Natural killer cell (primary cell): Measurements from ENCODE around the gene SMAD7. TPM values are rescaled to one million over a fixed set of nuclear protein-coding genes. Genes with fewer than 3 reads are reported as not detected.
A peak's percentile ranks its signal among the peaks of the same experiment; 100 is the strongest.

Source experiments
- ATAC-seq, 3 donors: fragments of 150-1000 bp in 2 of 3; fragments of 200-7000 bp in 1 of 3; cut with Tn5 transposase; 1 replicate in 1 of 3; 2 replicates in 2 of 3; pipeline ENCODE4 v1.10.0; 2021; ENCODE audit warnings: mild to moderate bottlenecking in 2 of 3, moderate library complexity in 2 of 3
- DNase-seq, 2 donors: peaks; one replicate each; pipeline versions ENCODE4 v3.0.0 to v3.0.0-alpha.2; 2013 to 2021; ENCODE audit warnings: mixed read lengths in 1 of 2
- H3K27ac ChIP-seq: one replicate; pipeline ENCODE4 v1.5.1; 2013; ENCODE audit warnings: mild to moderate bottlenecking, low read length
- H3K27me3 ChIP-seq: one replicate; pipeline ENCODE4 v1.6.1; 2013; ENCODE audit warnings: low read length; ENCODE audit not compliant: control insufficient read depth, insufficient read depth
- H3K36me3 ChIP-seq: one replicate; pipeline ENCODE4 v1.6.1; 2013; ENCODE audit warnings: low read length; ENCODE audit not compliant: control insufficient read depth, insufficient read depth
- H3K4me1 ChIP-seq: one replicate; pipeline ENCODE4 v1.6.1; 2013; ENCODE audit warnings: low read length; ENCODE audit not compliant: control insufficient read depth, insufficient read depth
- H3K4me3 ChIP-seq: one replicate; pipeline ENCODE4 v1.5.1; 2013; ENCODE audit warnings: low read length
- H3K9me3 ChIP-seq: one replicate; pipeline ENCODE4 v1.6.1; 2013; ENCODE audit warnings: low read length; ENCODE audit not compliant: control insufficient read depth, insufficient read depth
- H3K27ac Mint-ChIP-seq, 2 donors: one replicate each; pipeline ENCODE4 v1.8.0; 2022; ENCODE audit warnings: mild to moderate bottlenecking in 2 of 2, mixed read lengths in 2 of 2, moderate library complexity in 1 of 2
- H3K27me3 Mint-ChIP-seq, 2 donors: one replicate each; pipeline ENCODE4 v1.8.0; 2022; ENCODE audit warnings: low read depth in 2 of 2, mixed read lengths in 2 of 2
- H3K36me3 Mint-ChIP-seq: one replicate; pipeline ENCODE4 v1.8.0; 2022; ENCODE audit warnings: mixed read lengths
- H3K4me1 Mint-ChIP-seq, 2 donors: one replicate each; pipeline ENCODE4 v1.8.0; 2022; ENCODE audit warnings: mixed read lengths in 2 of 2
- H3K4me3 Mint-ChIP-seq: one replicate; pipeline ENCODE4 v1.8.0; 2022; ENCODE audit warnings: mild to moderate bottlenecking, moderate library complexity, mixed read lengths
- H3K9me3 Mint-ChIP-seq, 2 donors: one replicate each; pipeline ENCODE4 v1.8.0; 2022; ENCODE audit warnings: mixed read lengths in 2 of 2
- CTCF ChIP-seq: fragments of 200-600 bp; IDR thresholded peaks from one replicate; pipeline ENCODE4 v1.8.0; 2022; ENCODE audit warnings: antibody characterized with exemption
- WGBS: methylation state at CpG from one replicate; pipeline ENCODE4 v1.1.7; 2013; ENCODE audit warnings: missing lambda C conversion rate; ENCODE audit not compliant: insufficient coverage; 5-methylcytosine and 5-hydroxymethylcytosine counted together
- intact Hi-C: fragments of 100-400 bp; cut with micrococcal nuclease; formaldehyde crosslinking; loops from one replicate; pipeline ENCODE4 v1.14.2; 2022
- total RNA-seq, 4 donors: library from RNA; stranded (reverse); fragments of 120-200 nt in 1 of 4; gene quantifications; one replicate each; pipeline versions ENCODE4 v1.2.3 to v1.2.4, GENCODE V29; 2013 to 2022

The SMAD7 gene
- total RNA-seq = 100 to 1,000 TPM; 127 to 204 (median 182) TPM
- 43.0 TPM for total RNA-seq (2013)

- TF ChIP-seq CTCF = no peak
- intact Hi-C loops = loop anchor here (1.0 kb wide), 2 partner anchors 9 to 136 kb away; no protein-coding TSS in a partner anchor
- peaks cover 38% of the 10 kb centered on the region for H3K4me1 ChIP-seq
- no peaks in the 10 kb centered on the region for H3K9me3 ChIP-seq
- Mint-ChIP-seq H3K4me1 (peaks cover 43 to 46% of the 10 kb centered on the region in 2 donors), H3K36me3 (peaks cover 20% of the 10 kb centered on the region), H3K4me3 (peak within 1 kb of the TSS; percentile 100), H3K27me3 (no peaks in the 10 kb centered on the region), H3K9me3 (no peaks in the 10 kb centered on the region), H3K27ac (peak within 1 kb of the TSS; percentile 95 to 99)
- no peaks in the 10 kb centered on the region for H3K27me3 ChIP-seq
- H3K4me3 ChIP-seq = peak within 1 kb of the TSS; percentile 90
- WGBS = under 1% methylated on average over 64 of the region's 71 CpGs
- peaks cover 11% of the 10 kb centered on the region for H3K36me3 ChIP-seq
- ATAC-seq (no peak), DNase-seq (peak in 1 of 2 donors; percentile 55)
- H3K27ac ChIP-seq = peak within 1 kb of the TSS; percentile 81
Measured at GRCh38 chr18:48950536-48951447, at the start of gene SMAD7. Gene SMAD7 (minus strand): TSS chr18:48950965. CDS start chr18:48950424, 541 bp downstream.

GRCh38 chr18:48999569-48999968, 48.8 kb upstream of the SMAD7 start:
- intact Hi-C loops = no loop called here
- Mint-ChIP-seq H3K4me3 (no peak overlapping the region), H3K36me3 (no peaks in the 10 kb centered on the region), H3K4me1 (peaks cover 8 to 16% of the 10 kb centered on the region in 2 donors), H3K27me3 (peaks cover 0 to 8% of the 10 kb centered on the region in 2 donors), H3K27ac (no peak overlapping the region), H3K9me3 (no peaks in the 10 kb centered on the region)
- Histone ChIP-seq H3K27ac (no peak overlapping the region), H3K4me1 (peaks cover 8% of the 10 kb centered on the region), H3K9me3 (no peaks in the 10 kb centered on the region), H3K4me3 (no peak overlapping the region), H3K36me3 (no peaks in the 10 kb centered on the region), H3K27me3 (no peaks in the 10 kb centered on the region)
- no peak for ATAC-seq
- TF ChIP-seq CTCF = no peak
- WGBS = 88% methylated on average over 11 of the region's 11 CpGs
- no peak for DNase-seq

GRCh38 chr18:48997985-48998831, 47.4 kb upstream of the SMAD7 start:
- Mint-ChIP-seq H3K27ac (no peak overlapping the region), H3K4me1 (peaks cover 8 to 13% of the 10 kb centered on the region in 2 donors), H3K4me3 (no peak overlapping the region), H3K27me3 (peaks cover under 1 to 4% of the 10 kb centered on the region in 2 donors), H3K36me3 (no peaks in the 10 kb centered on the region), H3K9me3 (no peaks in the 10 kb centered on the region)
- no peak for TF ChIP-seq CTCF
- intact Hi-C loops = no loop called here
- DNase-seq = no peak
- Histone ChIP-seq H3K27ac (no peak overlapping the region), H3K4me1 (peaks cover 9% of the 10 kb centered on the region), H3K36me3 (no peaks in the 10 kb centered on the region), H3K4me3 (no peak overlapping the region), H3K9me3 (no peaks in the 10 kb centered on the region), H3K27me3 (no peaks in the 10 kb centered on the region)
- 91% methylated on average over 17 of the region's 17 CpGs for WGBS
- ATAC-seq = no peak
